Karpas-422 (cell line): ENCODE data around the gene IFI44L. TPM values are rescaled to one million over a fixed set of nuclear protein-coding genes. Genes with fewer than 3 reads are reported as not detected.

Experiments used
- DNase-seq: peaks from one replicate; pipeline ENCODE4 v3.0.0-alpha.2; 2015
- H2AFZ ChIP-seq: fragments of 200-600 bp; sonication (generic); 2 replicates; pipeline ENCODE4 v1.6.1; 2014; ENCODE audit warnings: antibody characterized with exemption, low read length, mixed read lengths
- H3K27ac ChIP-seq: fragments of 200-600 bp; sonication (generic); 2 replicates; pipeline ENCODE4 v1.5.1; 2014; ENCODE audit warnings: mild to moderate bottlenecking, low read length, moderate library complexity
- H3K27me3 ChIP-seq: fragments of 200-600 bp; sonication (generic); 2 replicates; pipeline ENCODE4 v1.6.1; 2014; ENCODE audit warnings: low read length, mixed read lengths
- H3K36me3 ChIP-seq: fragments of 200-600 bp; sonication (generic); 2 replicates; pipeline ENCODE4 v1.6.1; 2014; ENCODE audit warnings: low read length, mixed read lengths; ENCODE audit not compliant: insufficient read depth
- H3K4me1 ChIP-seq: fragments of 200-600 bp; sonication (generic); 2 replicates; pipeline ENCODE4 v1.6.1; 2014; ENCODE audit warnings: mild to moderate bottlenecking, low read length, mixed read lengths
- H3K4me2 ChIP-seq: fragments of 200-600 bp; sonication (generic); 2 replicates; pipeline ENCODE4 v1.6.1; 2014; ENCODE audit warnings: low read length, low read depth, mild to moderate bottlenecking; ENCODE audit not compliant: poor library complexity, severe bottlenecking
- H3K4me3 ChIP-seq: fragments of 200-600 bp; sonication (generic); 2 replicates; pipeline ENCODE4 v1.5.1; 2014; ENCODE audit warnings: mild to moderate bottlenecking, antibody characterized with exemption, low read length, mixed read lengths
- H3K79me2 ChIP-seq: fragments of 200-600 bp; sonication (generic); 2 replicates; pipeline ENCODE4 v1.6.1; 2014; ENCODE audit warnings: mild to moderate bottlenecking, low read length, mixed read lengths
- H3K9ac ChIP-seq: fragments of 200-600 bp; sonication (generic); 2 replicates; pipeline ENCODE4 v1.6.0; 2014; ENCODE audit warnings: low read length
- H3K9me2 ChIP-seq: fragments of 200-600 bp; sonication (generic), shearing (Covaris generic); replicated peaks from 2 replicates; pipeline ENCODE4 v1.6.0; 2014; ENCODE audit warnings: mild to moderate bottlenecking, low read length, moderate library complexity; ENCODE audit not compliant: insufficient read depth
- H3K9me3 ChIP-seq: fragments of 300-700, 200-600 bp; sonication (generic); 2 replicates; pipeline ENCODE4 v1.6.1; 2014; ENCODE audit warnings: low read length, mixed read lengths
- H4K20me1 ChIP-seq: fragments of 200-600 bp; sonication (generic); 2 replicates; pipeline ENCODE4 v1.6.1; 2014; ENCODE audit warnings: mild to moderate bottlenecking, antibody characterized with exemption, low read length, low read depth; ENCODE audit not compliant: insufficient read depth
- total RNA-seq: library from RNA; depleted of rRNA; stranded (reverse); fragments of >200 nt; shearing (Covaris generic); gene quantifications from 2 replicates; pipeline ENCODE4 v1.2.3, GENCODE V29; 2014; ENCODE audit warnings: low replicate concordance

IFI44L gene
- total RNA-seq, 1 experiment from 2014 or later = 3.5 TPM

GRCh38 chr1:78622548-78622947 is 2.3 kb downstream of the IFI44L start:
- Histone ChIP-seq H3K9me3 (no peaks in the 10 kb centered on the region), H3K9me2 (no peaks in the 10 kb centered on the region), H4K20me1 (no peaks in the 10 kb centered on the region), H3K9ac (no peak overlapping the region), H3K27ac (no peak overlapping the region), H3K4me1 (peaks cover 15% of the 10 kb centered on the region), H3K27me3 (no peaks in the 10 kb centered on the region), H3K4me3 (no peak overlapping the region), H3K36me3 (no peaks in the 10 kb centered on the region), H2AFZ (no peak overlapping the region), H3K4me2 (no peak overlapping the region), H3K79me2 (no peaks in the 10 kb centered on the region)
- no peak for DNase-seq

- Histone ChIP-seq H3K36me3 (no peaks in the 10 kb centered on the region), H3K9me2 (no peaks in the 10 kb centered on the region), H4K20me1 (no peaks in the 10 kb centered on the region), H3K4me2 (no peak overlapping the region), H3K4me1 (peaks cover 13% of the 10 kb centered on the region), H3K27ac (no peak overlapping the region), H3K4me3 (no peak overlapping the region), H2AFZ (no peak overlapping the region), H3K27me3 (no peaks in the 10 kb centered on the region), H3K9ac (no peak overlapping the region), H3K9me3 (no peaks in the 10 kb centered on the region), H3K79me2 (no peaks in the 10 kb centered on the region)
- DNase-seq = no peak
These were observed 3.8 kb downstream of the IFI44L start for GRCh38 chr1:78624035-78624434.

- Histone ChIP-seq H3K36me3 (no peaks in the 10 kb centered on the region), H3K27me3 (no peaks in the 10 kb centered on the region), H4K20me1 (no peaks in the 10 kb centered on the region), H3K9ac (no peak overlapping the region), H2AFZ (no peak overlapping the region), H3K9me2 (no peaks in the 10 kb centered on the region), H3K4me2 (no peak overlapping the region), H3K4me3 (no peak overlapping the region), H3K27ac (no peak overlapping the region), H3K79me2 (no peaks in the 10 kb centered on the region), H3K4me1 (no peaks in the 10 kb centered on the region), H3K9me3 (no peaks in the 10 kb centered on the region)
- DNase-seq = no peak
These were observed 7.1 kb downstream of the IFI44L start for GRCh38 chr1:78627321-78627720.

- Histone ChIP-seq H3K4me2 (no peak overlapping the region), H3K9me2 (no peaks in the 10 kb centered on the region), H3K4me1 (no peaks in the 10 kb centered on the region), H3K36me3 (no peaks in the 10 kb centered on the region), H3K9me3 (no peaks in the 10 kb centered on the region), H3K27ac (no peak overlapping the region), H3K4me3 (no peak overlapping the region), H3K27me3 (no peaks in the 10 kb centered on the region), H4K20me1 (no peaks in the 10 kb centered on the region), H3K9ac (no peak overlapping the region), H2AFZ (no peak overlapping the region), H3K79me2 (no peaks in the 10 kb centered on the region)
- DNase-seq = no peak
These were observed 10.4 kb downstream of the IFI44L start for GRCh38 chr1:78630600-78630999.

GRCh38 chr1:78633209-78633608 is 13.0 kb downstream of the IFI44L start:
- Histone ChIP-seq H3K9ac (no peak overlapping the region), H4K20me1 (no peaks in the 10 kb centered on the region), H3K4me3 (no peak overlapping the region), H2AFZ (no peak overlapping the region), H3K4me2 (no peak overlapping the region), H3K9me3 (no peaks in the 10 kb centered on the region), H3K36me3 (no peaks in the 10 kb centered on the region), H3K9me2 (no peaks in the 10 kb centered on the region), H3K4me1 (no peaks in the 10 kb centered on the region), H3K27ac (no peak overlapping the region), H3K27me3 (no peaks in the 10 kb centered on the region), H3K79me2 (no peaks in the 10 kb centered on the region)
- no peak for DNase-seq

- no peaks in the 10 kb centered on the region for H3K9me3 ChIP-seq
- no peaks in the 10 kb centered on the region for H3K79me2 ChIP-seq
- H3K4me1 ChIP-seq = no peaks in the 10 kb centered on the region
- H3K27ac ChIP-seq = no peak overlapping the region
- no peaks in the 10 kb centered on the region for H3K27me3 ChIP-seq
- H3K36me3 ChIP-seq = no peaks in the 10 kb centered on the region
- no peak overlapping the region for H2AFZ ChIP-seq
- DNase-seq = no peak
- H3K9me2 ChIP-seq = no peaks in the 10 kb centered on the region
- no peak overlapping the region for H3K4me2 ChIP-seq
- H4K20me1 ChIP-seq = no peaks in the 10 kb centered on the region
- no peak overlapping the region for H3K4me3 ChIP-seq
- H3K9ac ChIP-seq = no peak overlapping the region
These were observed 20.2 kb downstream of the IFI44L start for GRCh38 chr1:78640462-78640861.

GRCh38 chr1:78641558-78641957 is 21.3 kb downstream of the IFI44L start:
- Histone ChIP-seq H3K9me3 (no peaks in the 10 kb centered on the region), H3K4me2 (no peak overlapping the region), H3K4me1 (no peaks in the 10 kb centered on the region), H3K4me3 (no peak overlapping the region), H3K9me2 (0 out of 2 replicates have a peak, but pooled peaks cover 3% of the 10 kb centered on the region), H3K79me2 (no peaks in the 10 kb centered on the region), H3K27ac (no peak overlapping the region), H3K27me3 (no peaks in the 10 kb centered on the region), H3K9ac (no peak overlapping the region), H3K36me3 (no peaks in the 10 kb centered on the region), H2AFZ (no peak overlapping the region), H4K20me1 (no peaks in the 10 kb centered on the region)
- DNase-seq = no peak

- Histone ChIP-seq H4K20me1 (no peaks in the 10 kb centered on the region), H3K9ac (no peak overlapping the region), H3K9me2 (0 out of 2 replicates have a peak, but pooled peaks cover 3% of the 10 kb centered on the region), H3K36me3 (no peaks in the 10 kb centered on the region), H3K4me3 (no peak overlapping the region), H2AFZ (no peak overlapping the region), H3K27ac (no peak overlapping the region), H3K4me2 (no peak overlapping the region), H3K79me2 (no peaks in the 10 kb centered on the region), H3K4me1 (peaks cover 19% of the 10 kb centered on the region), H3K27me3 (no peaks in the 10 kb centered on the region), H3K9me3 (no peaks in the 10 kb centered on the region)
- no peak for DNase-seq
These were observed 25.5 kb downstream of the IFI44L start for GRCh38 chr1:78645723-78646122.

GRCh38 chr1:78647238-78647637 is 27.0 kb downstream of the IFI44L start:
- Histone ChIP-seq H3K9me3 (no peaks in the 10 kb centered on the region), H3K27ac (no peak overlapping the region), H3K4me2 (no peak overlapping the region), H3K9me2 (0 out of 2 replicates have a peak, but pooled peaks cover 3% of the 10 kb centered on the region), H3K9ac (no peak overlapping the region), H4K20me1 (no peaks in the 10 kb centered on the region), H3K79me2 (no peaks in the 10 kb centered on the region), H3K27me3 (no peaks in the 10 kb centered on the region), H3K4me3 (no peak overlapping the region), H2AFZ (no peak overlapping the region), H3K36me3 (no peaks in the 10 kb centered on the region), H3K4me1 (peaks cover 29% of the 10 kb centered on the region)
- DNase-seq = no peak
